HG03354 (cell line): ENCODE results near the gene PPDPF.
"Not testable (repeated sequence)": the region's sequence is repeated elsewhere in the genome, so short reads cannot be mapped to it uniquely, and the experiment has no call there.

Source experiments
- ATAC-seq: cut with Tn5 transposase; IDR thresholded peaks from one replicate; pipeline ENCODE4 v1.9.1; 2021; ENCODE audit warnings: mild to moderate bottlenecking; ENCODE audit not compliant: unreplicated experiment, poor library complexity, severe bottlenecking

PPDPF gene

GRCh38 chr20:63570281-63571086 lies 49.9 kb downstream of the PPDPF start:
- ATAC-seq = no peak

- not testable (repeated sequence) for ATAC-seq
Measured at GRCh38 chr20:63571087-63571478, 50.5 kb downstream of the PPDPF start.
